CD4-positive, alpha-beta T cell (primary cell): Measurements from ENCODE around the gene BCL2L1. TPM values are rescaled to one million over a fixed set of nuclear protein-coding genes. Genes with fewer than 3 reads are reported as not detected.

Source experiments
- ATAC-seq: fragments of 200-7000 bp; cut with Tn5 transposase; one replicate; pipeline ENCODE4 v1.10.0; 2022; ENCODE audit warnings: mild to moderate bottlenecking; ENCODE audit not compliant: poor library complexity
- CTCF ChIA-PET: fragments of 350-600 bp; sonication (Branson Sonifier 250); formaldehyde crosslinking; loops from one replicate; lab custom pipeline; 2021; ENCODE audit warnings: antibody characterized with exemption, inconsistent platforms; lab: Charles Lee
- POLR2A ChIA-PET: fragments of 350-600 bp; sonication (Branson Sonifier 250); formaldehyde crosslinking; loops from one replicate; lab custom pipeline; 2021; ENCODE audit warnings: antibody characterized with exemption, inconsistent platforms; lab: Charles Lee
- DNase-seq, 14 experiments: peaks; one replicate each; pipeline ENCODE4 v3.0.0-alpha.2; 2013 to 2020; ENCODE audit warnings: mixed read lengths in 2 of 14
- H3K27ac ChIP-seq, 2 donors: one replicate each; pipeline versions ENCODE4 v1.5.1 to v1.7.0; 2013; ENCODE audit warnings: low read length in 2 of 2, low read depth in 1 of 2, mild to moderate bottlenecking in 1 of 2
- H3K27me3 ChIP-seq, 2 experiments: 1 replicate in 1 of 2; 2 replicates in 1 of 2; pipeline versions ENCODE4 v1.6.1 to v1.7.0; 2013; ENCODE audit warnings: low read length in 2 of 2, control low read depth in 1 of 2, mild to moderate bottlenecking in 1 of 2, moderate library complexity in 1 of 2; ENCODE audit not compliant: insufficient read depth in 2 of 2, control insufficient read depth in 1 of 2
- H3K36me3 ChIP-seq: one replicate; pipeline ENCODE4 v1.6.1; 2013; ENCODE audit warnings: low read length, control low read depth; ENCODE audit not compliant: insufficient read depth
- H3K4me1 ChIP-seq: one replicate; pipeline ENCODE4 v1.6.1; 2013; ENCODE audit warnings: low read length, control low read depth; ENCODE audit not compliant: insufficient read depth
- H3K4me3 ChIP-seq: one replicate; pipeline ENCODE4 v1.5.1; 2013; ENCODE audit warnings: mild to moderate bottlenecking, low read length, moderate library complexity
- H3K9me3 ChIP-seq, 2 experiments: 1 replicate in 1 of 2; 2 replicates in 1 of 2; pipeline versions ENCODE4 v1.6.1 to v1.7.0; 2013; ENCODE audit warnings: low read length in 2 of 2, mild to moderate bottlenecking in 2 of 2, control low read depth in 1 of 2, moderate library complexity in 1 of 2; ENCODE audit not compliant: control insufficient read depth in 1 of 2, insufficient read depth in 1 of 2
- H3K27ac Mint-ChIP-seq: one replicate; pipeline ENCODE4 v1.8.0; 2020; ENCODE audit warnings: mixed read lengths
- H3K27me3 Mint-ChIP-seq: one replicate; pipeline ENCODE4 v1.8.0; 2021; ENCODE audit warnings: mixed read lengths
- H3K36me3 Mint-ChIP-seq: one replicate; pipeline ENCODE4 v1.8.0; 2021; ENCODE audit warnings: low read depth, mixed read lengths
- H3K4me1 Mint-ChIP-seq: one replicate; pipeline ENCODE4 v1.8.0; 2021; ENCODE audit warnings: low read depth, mixed read lengths
- H3K4me3 Mint-ChIP-seq: one replicate; pipeline ENCODE4 v1.8.0; 2020; ENCODE audit warnings: mild to moderate bottlenecking, mixed read lengths
- H3K9me3 Mint-ChIP-seq: one replicate; pipeline ENCODE4 v1.8.0; 2020; ENCODE audit warnings: mixed read lengths
- intact Hi-C, 2 experiments: fragments of 100-400 bp; cut with DNase I in 1 of 2; cut with micrococcal nuclease in 1 of 2; formaldehyde crosslinking; loops; one replicate each; pipeline versions ENCODE4 v1.15.1 to v1.9.0; 2023 to 2025; cut with DNase I, micrococcal nuclease
- total RNA-seq, 174 experiments: library from RNA in 2 of 174; stranded (reverse) in 2 of 174; gene quantifications; one replicate each; pipeline ENCODE4 v1.2.3 and lab custom pipeline; 2021 to 2026
- TF ChIP-seq, protein P1 (sequence below): fragments of 200-600 bp; IDR thresholded peaks from one replicate; pipeline ENCODE4 v1.8.0; 2022; ENCODE audit warnings: antibody characterized with exemption, mild to moderate bottlenecking

The BCL2L1 gene
- total RNA-seq, 2 experiments from 2014 or later, result 11.8 to 11.9 TPM

- Mint-ChIP-seq H3K36me3 (peaks cover 42% of the 10 kb centered on the region), H3K4me1 (peaks cover 92% of the 10 kb centered on the region), H3K4me3 (peak overlapping the region; percentile 50), H3K27ac (peak overlapping the region; percentile 96), H3K9me3 (no peaks in the 10 kb centered on the region), H3K27me3 (no peaks in the 10 kb centered on the region)
- TF ChIP-seq, protein P1, sequence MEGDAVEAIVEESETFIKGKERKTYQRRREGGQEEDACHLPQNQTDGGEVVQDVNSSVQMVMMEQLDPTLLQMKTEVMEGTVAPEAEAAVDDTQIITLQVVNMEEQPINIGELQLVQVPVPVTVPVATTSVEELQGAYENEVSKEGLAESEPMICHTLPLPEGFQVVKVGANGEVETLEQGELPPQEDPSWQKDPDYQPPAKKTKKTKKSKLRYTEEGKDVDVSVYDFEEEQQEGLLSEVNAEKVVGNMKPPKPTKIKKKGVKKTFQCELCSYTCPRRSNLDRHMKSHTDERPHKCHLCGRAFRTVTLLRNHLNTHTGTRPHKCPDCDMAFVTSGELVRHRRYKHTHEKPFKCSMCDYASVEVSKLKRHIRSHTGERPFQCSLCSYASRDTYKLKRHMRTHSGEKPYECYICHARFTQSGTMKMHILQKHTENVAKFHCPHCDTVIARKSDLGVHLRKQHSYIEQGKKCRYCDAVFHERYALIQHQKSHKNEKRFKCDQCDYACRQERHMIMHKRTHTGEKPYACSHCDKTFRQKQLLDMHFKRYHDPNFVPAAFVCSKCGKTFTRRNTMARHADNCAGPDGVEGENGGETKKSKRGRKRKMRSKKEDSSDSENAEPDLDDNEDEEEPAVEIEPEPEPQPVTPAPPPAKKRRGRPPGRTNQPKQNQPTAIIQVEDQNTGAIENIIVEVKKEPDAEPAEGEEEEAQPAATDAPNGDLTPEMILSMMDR, result no peak
- DNase-seq (no peak), ATAC-seq (no peak)
- ChIA-PET CTCF (interaction anchor here (0.9 to 1.8 kb wide), 2 partner anchors 17 to 45 kb away, joined by 3 to 8 read pairs; no protein-coding TSS in a partner anchor), POLR2A (interaction anchor here (1.0 to 1.4 kb wide), 2 partner anchors 13 to 42 kb away, joined by 3 to 4 read pairs; no protein-coding TSS in a partner anchor)
- Histone ChIP-seq H3K36me3 (peaks cover 22% of the 10 kb centered on the region), H3K4me1 (peaks cover 98% of the 10 kb centered on the region), H3K27me3 (no peaks in the 10 kb centered on the region), H3K27ac (peak overlapping the region in 1 of 2 donors; percentile 43), H3K4me3 (no peak overlapping the region), H3K9me3 (no peaks in the 10 kb centered on the region)
- intact Hi-C loops, result loop anchor here (5.0 kb wide), 1 partner anchor 44 kb away; the partner anchor contains the start of gene BCL2L1 (in 2 of the 2)
Observed at GRCh38 chr20:31678389-31679356, 44.0 kb downstream of the BCL2L1 start.

- Histone ChIP-seq H3K27ac (peak overlapping the region; percentile 42 to 43), H3K9me3 (no peaks in the 10 kb centered on the region), H3K4me3 (no peak overlapping the region), H3K36me3 (peaks cover 18% of the 10 kb centered on the region), H3K4me1 (peaks cover 100% of the 10 kb centered on the region), H3K27me3 (no peaks in the 10 kb centered on the region)
- TF ChIP-seq, protein P1, result no peak
- H3K27ac Mint-ChIP-seq, result peak overlapping the region; percentile 96
- no peak for DNase-seq
- peak overlapping the region; percentile 55 for H3K4me3 Mint-ChIP-seq
- intact Hi-C loops, result loop anchor here (5.0 kb wide), 1 partner anchor 45 kb away; the partner anchor contains the start of gene BCL2L1 (in 2 of the 2)
- H3K9me3 Mint-ChIP-seq, result no peaks in the 10 kb centered on the region
- POLR2A ChIA-PET, result interaction anchor here (1.4 to 4.9 kb wide), 2 partner anchors 14 to 43 kb away, joined by 3 to 91 read pairs; partner anchors contain the start of gene BCL2L1
- no peak for ATAC-seq
- peaks cover 85% of the 10 kb centered on the region for H3K4me1 Mint-ChIP-seq
- peaks cover 35% of the 10 kb centered on the region for H3K36me3 Mint-ChIP-seq
- CTCF ChIA-PET, result interaction anchor here (2.2 kb wide), 1 partner anchor 46 kb away, joined by 16 read pairs; no protein-coding TSS in a partner anchor
- H3K27me3 Mint-ChIP-seq, result no peaks in the 10 kb centered on the region
Observed at GRCh38 chr20:31677553-31678260, 45.0 kb downstream of the BCL2L1 start.

- no peak overlapping the region for H3K4me3 ChIP-seq
- peak overlapping the region; percentile 96 for H3K4me3 Mint-ChIP-seq
- peak overlapping the region; percentile 96 for H3K27ac Mint-ChIP-seq
- no peaks in the 10 kb centered on the region for H3K27me3 Mint-ChIP-seq
- peaks cover 13% of the 10 kb centered on the region for H3K36me3 ChIP-seq
- no peaks in the 10 kb centered on the region for H3K9me3 ChIP-seq
- no peaks in the 10 kb centered on the region for H3K9me3 Mint-ChIP-seq
- TF ChIP-seq, protein P1, result no peak
- intact Hi-C loops, result loop anchor here (5.0 kb wide), 1 partner anchor 46 kb away; the partner anchor contains the start of gene BCL2L1 (in 2 of the 2)
- DNase-seq (no peak), ATAC-seq (no peak)
- peak overlapping the region; percentile 76 to 90 for H3K27ac ChIP-seq
- CTCF ChIA-PET, result interaction anchor here (1.2 to 4.6 kb wide), 3 partner anchors 15 to 47 kb away, joined by 4 to 19 read pairs (median 16); no protein-coding TSS in a partner anchor
- POLR2A ChIA-PET, result interaction anchor here (0.6 to 4.9 kb wide), 5 partner anchors 8 to 44 kb away, joined by 3 to 91 read pairs (median 16); partner anchors contain the start of gene BCL2L1
- H3K27me3 ChIP-seq, result no peaks in the 10 kb centered on the region
- peaks cover 94% of the 10 kb centered on the region for H3K4me1 ChIP-seq
- peaks cover 30% of the 10 kb centered on the region for H3K36me3 Mint-ChIP-seq
- peaks cover 78% of the 10 kb centered on the region for H3K4me1 Mint-ChIP-seq
Observed at GRCh38 chr20:31676609-31676989, 46.1 kb downstream of the BCL2L1 start.
